AG10803 (cell line): Measurements from ENCODE around the gene GNAL.

Experiments used
- DNase-seq: peaks from one replicate; pipeline ENCODE4 v3.0.0; 2010; ENCODE audit warnings: low read depth
- H3K4me3 ChIP-seq: 2 replicates; pipeline ENCODE4 v1.5.1; 2011; ENCODE audit warnings: mild to moderate bottlenecking, low read length, control low read depth
- TF ChIP-seq, protein P1 (sequence below): conservative IDR thresholded peaks from 2 replicates; pipeline ENCODE4 v1.5.1; 2011; ENCODE audit warnings: mild to moderate bottlenecking, low read length, control low read depth, inconsistent platforms

The GNAL gene

DNA sequence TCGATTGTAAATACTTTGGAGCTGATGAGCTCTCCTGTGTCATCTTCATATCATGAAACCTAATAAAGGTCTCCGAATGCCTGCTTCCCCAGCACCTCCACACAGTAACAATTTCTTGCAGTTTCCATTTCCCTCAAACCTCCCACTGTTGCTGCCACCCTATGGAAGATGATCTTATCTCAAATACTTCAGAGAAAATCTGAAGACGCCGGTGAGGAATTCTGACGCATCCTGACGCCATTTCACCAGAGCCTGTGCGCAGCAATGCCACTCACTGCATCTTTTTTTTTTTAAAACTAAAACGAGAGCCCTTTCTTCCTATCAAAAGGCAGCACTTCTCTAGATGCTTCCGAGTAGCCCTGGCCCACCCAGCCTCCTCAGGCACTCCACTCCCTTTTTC lies 31.9 kb upstream of the GNAL start:
- H3K4me3 ChIP-seq: no peak overlapping the region
- no peak for DNase-seq
- TF ChIP-seq, protein P1, sequence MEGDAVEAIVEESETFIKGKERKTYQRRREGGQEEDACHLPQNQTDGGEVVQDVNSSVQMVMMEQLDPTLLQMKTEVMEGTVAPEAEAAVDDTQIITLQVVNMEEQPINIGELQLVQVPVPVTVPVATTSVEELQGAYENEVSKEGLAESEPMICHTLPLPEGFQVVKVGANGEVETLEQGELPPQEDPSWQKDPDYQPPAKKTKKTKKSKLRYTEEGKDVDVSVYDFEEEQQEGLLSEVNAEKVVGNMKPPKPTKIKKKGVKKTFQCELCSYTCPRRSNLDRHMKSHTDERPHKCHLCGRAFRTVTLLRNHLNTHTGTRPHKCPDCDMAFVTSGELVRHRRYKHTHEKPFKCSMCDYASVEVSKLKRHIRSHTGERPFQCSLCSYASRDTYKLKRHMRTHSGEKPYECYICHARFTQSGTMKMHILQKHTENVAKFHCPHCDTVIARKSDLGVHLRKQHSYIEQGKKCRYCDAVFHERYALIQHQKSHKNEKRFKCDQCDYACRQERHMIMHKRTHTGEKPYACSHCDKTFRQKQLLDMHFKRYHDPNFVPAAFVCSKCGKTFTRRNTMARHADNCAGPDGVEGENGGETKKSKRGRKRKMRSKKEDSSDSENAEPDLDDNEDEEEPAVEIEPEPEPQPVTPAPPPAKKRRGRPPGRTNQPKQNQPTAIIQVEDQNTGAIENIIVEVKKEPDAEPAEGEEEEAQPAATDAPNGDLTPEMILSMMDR: no peak

DNA sequence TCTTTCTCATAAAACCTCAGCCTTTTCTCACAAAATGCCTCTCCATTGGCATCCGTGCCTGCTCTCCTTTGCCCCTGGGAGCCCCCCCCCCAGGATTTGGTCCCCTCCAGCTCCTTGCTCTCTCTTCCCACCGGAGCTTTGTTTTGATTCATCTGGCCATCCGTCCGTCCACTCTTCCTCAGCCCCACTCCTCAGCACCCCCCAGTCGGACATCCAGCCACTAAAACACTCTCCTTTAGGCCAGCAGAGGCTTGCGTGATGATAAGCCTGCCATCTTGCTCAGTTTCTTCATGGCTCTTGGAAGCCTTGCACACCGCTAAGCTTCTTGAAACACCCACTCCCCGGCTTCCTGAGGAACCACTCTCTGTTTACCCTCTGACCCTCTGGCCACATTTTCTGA lies 31.5 kb upstream of the GNAL start:
- no peak for DNase-seq
- TF ChIP-seq, protein P1: no peak
- no peak overlapping the region for H3K4me3 ChIP-seq

DNA sequence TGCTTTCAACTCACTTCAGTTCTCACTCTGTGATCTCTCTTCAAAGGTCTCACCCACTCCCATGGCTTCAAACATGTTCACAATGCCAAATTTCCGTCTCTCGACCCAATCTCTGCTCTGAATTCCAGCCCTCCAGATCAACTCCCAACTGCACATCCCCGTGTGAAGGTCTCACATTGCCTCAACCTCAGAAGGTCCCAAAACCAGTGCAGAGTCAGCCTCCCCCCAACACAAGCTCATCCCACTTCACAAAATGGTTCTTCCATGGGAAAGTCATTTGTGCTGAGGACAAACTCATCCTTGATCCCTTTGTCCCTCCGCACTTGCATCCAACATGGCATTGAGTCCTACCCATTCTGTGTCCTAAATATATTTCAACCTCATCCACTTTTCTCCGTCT lies 31.0 kb upstream of the GNAL start:
- TF ChIP-seq, protein P1: no peak
- no peak for DNase-seq
- no peak overlapping the region for H3K4me3 ChIP-seq

DNA sequence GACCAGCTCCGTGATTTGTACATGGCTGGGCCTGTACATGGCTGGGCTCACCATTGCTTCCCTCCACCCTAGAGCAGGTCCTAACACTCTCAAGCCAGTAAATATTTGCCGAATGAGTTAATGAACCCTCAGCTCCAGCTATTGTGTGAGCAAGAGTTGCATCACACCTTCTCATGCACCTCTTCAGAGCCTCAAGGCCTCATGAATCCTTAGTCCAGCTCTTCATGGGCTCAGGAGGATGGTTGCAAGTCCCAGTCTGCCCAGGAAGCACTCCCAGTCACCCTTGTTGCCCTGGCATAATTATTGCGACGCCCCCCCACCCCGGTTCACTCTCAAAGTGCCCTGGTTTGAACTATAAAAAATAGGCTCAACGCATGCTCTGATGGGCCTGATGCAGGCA lies 30.1 kb upstream of the GNAL start:
- no peak for DNase-seq
- TF ChIP-seq, protein P1: no peak
- H3K4me3 ChIP-seq: no peak overlapping the region

DNA sequence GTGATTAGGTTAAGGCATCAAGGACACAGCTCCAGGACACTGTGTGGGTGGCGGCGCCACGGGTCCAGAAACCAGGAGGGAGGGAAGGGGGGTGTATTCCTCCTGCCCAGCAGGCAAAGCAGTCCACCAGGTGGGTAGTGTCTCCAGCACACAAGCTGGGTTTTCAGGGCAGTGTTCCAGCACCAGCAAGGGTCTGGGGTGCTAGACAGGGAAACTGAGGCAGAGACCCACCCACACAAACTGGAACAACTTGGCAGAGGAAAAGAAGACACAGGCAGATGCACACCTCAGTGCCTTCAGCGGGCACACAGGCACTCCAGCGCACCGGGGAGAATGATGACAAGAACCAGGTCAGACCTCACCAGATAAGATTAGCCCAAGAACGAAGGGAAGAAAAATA lies 28.4 kb upstream of the GNAL start:
- no peak for DNase-seq
- TF ChIP-seq, protein P1: no peak
- H3K4me3 ChIP-seq: no peak overlapping the region

DNA sequence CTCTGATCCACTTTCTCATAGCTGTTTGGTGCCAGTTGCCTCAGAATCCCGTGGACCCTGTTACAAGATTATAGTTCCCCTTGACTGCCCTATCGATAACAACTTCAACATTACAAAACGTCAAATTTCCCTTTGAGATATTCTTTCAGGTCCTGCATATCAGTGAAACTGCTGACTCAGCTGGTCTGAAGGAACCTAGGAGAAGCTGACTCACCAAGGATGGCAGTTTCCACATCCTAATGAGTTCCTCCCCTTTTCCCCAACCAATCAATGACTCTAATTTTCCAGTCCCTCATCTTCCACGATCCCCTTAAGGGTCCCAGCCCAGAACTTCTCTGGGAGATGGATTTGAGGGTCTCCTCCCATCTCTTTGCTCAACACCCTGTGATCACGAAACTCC lies 27.6 kb upstream of the GNAL start:
- TF ChIP-seq, protein P1: no peak
- H3K4me3 ChIP-seq: no peak overlapping the region

DNA sequence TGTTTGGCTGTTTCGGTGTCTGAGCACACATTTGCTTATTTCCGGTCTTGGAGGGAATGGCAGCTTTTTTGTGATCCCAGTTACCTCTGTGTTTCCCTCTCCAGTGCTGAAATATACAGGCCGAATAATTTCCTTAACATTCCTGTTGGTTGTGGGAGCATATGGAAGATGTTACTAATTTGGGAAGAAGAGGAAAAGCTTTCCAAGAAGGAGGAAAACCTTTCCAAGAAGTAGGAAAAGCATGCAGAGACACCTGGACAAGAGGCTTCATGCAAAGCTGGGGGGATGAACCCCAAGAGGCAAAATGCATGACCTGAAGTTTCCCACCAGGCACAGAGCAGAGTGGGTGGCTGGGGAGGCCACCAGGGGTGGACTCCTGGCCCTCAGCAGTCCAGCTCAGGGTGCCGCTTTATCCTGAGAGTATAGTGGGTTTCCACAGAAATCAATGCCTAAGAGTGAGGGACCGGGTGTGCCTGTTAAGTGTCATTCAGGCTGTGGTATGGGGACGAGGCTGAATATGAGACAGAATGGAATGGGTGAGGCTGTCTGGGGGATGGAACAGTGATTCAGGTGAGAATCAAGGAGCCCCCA lies 25.5 kb upstream of the GNAL start:
- TF ChIP-seq, protein P1: no peak
- no peak for DNase-seq
- no peak overlapping the region for H3K4me3 ChIP-seq

More for the DNA sequence above, 27.6 kb upstream of the GNAL start:
- no peak for DNase-seq
